GM12892 (cell line): Measurements from ENCODE around the gene FTO.

Source experiments
- POLR2A ChIP-seq: IDR thresholded peaks from 2 replicates; pipeline ENCODE4 v1.6.1; 2011; ENCODE audit warnings: low read depth, low read length, control low read depth
- POLR2AphosphoS5 ChIP-seq: IDR thresholded peaks from 2 replicates; pipeline ENCODE4 v1.6.1; 2011; ENCODE audit warnings: low read depth, low read length, control low read depth

DNA sequence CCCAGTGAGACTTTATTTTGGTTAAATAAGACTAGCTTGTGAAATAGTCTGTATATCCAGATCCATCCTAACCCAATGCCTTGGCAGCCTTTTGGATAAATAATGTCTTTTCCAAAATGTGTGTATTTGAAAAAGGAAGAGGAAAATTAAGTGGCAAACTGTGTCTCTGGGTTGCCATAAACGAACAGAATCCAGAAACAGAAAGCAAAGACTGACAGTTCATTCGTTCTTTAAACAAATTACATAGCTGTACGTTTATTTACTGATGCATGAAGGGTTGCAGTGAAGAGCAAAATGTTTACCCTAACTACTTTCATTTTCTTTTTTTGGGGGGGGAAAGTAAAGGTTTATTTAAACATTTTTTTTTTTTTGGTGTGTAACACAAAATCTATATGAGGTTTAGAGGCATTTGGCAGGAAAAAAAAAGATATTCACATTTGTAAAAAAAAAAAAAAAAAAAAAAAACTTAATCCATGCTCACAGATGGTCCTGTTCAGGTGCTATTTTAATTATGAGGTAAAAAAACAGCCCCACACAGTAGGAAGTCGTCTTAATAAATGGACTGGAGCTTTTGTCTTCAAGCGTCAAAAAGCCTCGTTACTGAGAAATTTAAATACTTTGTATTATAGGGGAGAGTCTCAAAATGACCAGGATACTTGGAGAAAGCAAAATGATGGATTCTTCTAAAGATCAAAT, 245.9 kb downstream of the FTO start:
- TF ChIP-seq POLR2AphosphoS5 (no peak), POLR2A (no peak)
